Esophagus squamous epithelium (tissue), 4 donors: ENCODE data around the gene COQ2.

ENCODE experiments used
- POLR2A ChIP-seq, 4 donors: fragments of 450-650 bp; IDR thresholded peaks; one replicate each; pipeline ENCODE4 v1.6.1; 2017; ENCODE audit warnings: antibody characterized with exemption in 4 of 4, mild to moderate bottlenecking in 4 of 4, moderate library complexity in 3 of 4
- TF ChIP-seq, protein P1 (sequence below), 6 experiments: fragments of 450-650 bp in 4 of 6; fragments of 200-600 bp in 2 of 6; sonication (generic) in 2 of 6; IDR thresholded peaks; one replicate each; pipeline ENCODE4 v1.5.1; 2016 to 2019; ENCODE audit warnings: antibody characterized with exemption in 6 of 6, mild to moderate bottlenecking in 4 of 6, moderate library complexity in 4 of 6

DNA sequence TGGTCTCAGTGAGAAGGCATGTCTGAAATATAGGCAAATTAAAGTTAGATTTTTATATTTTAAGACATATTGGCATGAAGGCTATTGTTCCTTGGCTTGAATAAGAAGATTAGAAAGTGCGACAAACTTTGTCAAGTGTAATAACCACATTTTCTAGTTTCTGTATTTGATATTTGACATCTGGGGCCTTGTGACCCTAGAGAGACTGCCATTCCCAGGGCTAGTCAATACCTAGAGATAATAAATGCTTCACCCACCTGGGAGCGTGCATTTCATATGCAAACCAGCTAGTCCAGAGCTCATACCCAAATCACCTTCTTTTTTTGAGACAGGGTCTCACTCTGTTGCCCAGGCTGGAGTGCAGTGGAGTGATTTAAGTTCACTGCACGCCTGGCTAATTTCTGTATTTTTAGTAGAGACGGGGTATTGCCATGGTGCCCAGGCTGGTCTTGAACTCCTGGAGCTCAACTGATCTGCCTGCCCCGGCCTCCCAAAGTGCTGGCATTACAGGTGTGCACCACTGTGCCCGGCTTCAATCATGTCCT lies 62.6 kb downstream of the COQ2 start:
- TF ChIP-seq, protein P1, sequence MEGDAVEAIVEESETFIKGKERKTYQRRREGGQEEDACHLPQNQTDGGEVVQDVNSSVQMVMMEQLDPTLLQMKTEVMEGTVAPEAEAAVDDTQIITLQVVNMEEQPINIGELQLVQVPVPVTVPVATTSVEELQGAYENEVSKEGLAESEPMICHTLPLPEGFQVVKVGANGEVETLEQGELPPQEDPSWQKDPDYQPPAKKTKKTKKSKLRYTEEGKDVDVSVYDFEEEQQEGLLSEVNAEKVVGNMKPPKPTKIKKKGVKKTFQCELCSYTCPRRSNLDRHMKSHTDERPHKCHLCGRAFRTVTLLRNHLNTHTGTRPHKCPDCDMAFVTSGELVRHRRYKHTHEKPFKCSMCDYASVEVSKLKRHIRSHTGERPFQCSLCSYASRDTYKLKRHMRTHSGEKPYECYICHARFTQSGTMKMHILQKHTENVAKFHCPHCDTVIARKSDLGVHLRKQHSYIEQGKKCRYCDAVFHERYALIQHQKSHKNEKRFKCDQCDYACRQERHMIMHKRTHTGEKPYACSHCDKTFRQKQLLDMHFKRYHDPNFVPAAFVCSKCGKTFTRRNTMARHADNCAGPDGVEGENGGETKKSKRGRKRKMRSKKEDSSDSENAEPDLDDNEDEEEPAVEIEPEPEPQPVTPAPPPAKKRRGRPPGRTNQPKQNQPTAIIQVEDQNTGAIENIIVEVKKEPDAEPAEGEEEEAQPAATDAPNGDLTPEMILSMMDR (IDR thresholded peaks at IDR 0.05) = no peak
- TF ChIP-seq POLR2A (IDR thresholded peaks at IDR 0.05) = no peak
